GM20000 (cell line): ENCODE data around the gene HINT2.

ENCODE experiments used
- DNase-seq: peaks from one replicate; pipeline ENCODE4 v3.0.0; 2012; ENCODE audit warnings: low spot score
- TF ChIP-seq, protein P1 (sequence below): IDR thresholded peaks from 2 replicates; pipeline ENCODE4 v1.5.1; 2012; ENCODE audit warnings: mild to moderate bottlenecking, control low read depth; ENCODE audit errors: extremely low read depth, missing control alignments

The HINT2 gene

DNA sequence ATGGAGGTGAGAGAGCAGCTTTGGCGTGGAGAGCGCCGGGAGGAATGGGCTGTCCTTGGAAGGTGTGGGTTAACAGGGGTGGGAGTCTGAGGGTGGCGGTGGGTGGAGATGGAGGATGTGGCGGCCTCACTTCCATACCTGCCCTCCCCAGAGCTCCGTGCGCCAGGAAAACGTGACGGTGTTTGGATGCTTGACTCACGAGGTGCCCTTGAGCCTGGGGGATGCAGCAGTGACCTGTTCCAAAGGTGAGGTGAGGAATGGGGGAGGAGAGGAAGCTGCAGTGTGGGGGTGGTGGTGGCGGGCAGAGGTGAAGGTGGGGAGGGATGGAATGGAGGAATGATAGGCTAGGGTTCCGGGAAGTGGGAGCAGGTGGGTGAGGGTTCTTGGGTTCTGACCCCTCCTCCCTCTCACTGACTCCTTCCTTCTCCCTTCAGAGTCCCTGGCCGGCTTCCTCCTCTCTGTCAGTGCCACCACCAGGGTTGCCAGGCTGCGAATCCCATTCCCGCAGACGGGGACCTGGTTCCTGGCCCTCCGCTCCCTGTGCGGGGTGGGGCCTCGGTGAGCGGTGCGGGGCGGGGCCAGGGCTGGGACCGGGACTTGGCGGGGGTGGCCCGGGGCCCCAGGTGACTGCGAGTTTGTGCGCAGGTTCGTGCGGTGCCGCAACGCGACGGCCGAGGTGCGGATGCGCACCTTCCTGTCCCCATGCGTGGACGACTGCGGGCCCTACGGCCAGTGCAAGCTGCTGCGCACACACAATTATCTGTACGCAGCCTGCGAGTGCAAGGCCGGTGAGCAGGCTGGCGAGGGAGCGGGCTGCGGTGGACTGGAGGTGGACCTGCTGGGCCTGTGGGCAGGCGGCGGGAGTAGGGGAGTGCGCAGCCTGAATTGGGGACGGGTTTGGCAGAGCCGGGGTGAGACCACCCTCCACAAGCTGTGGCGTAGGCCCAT lies 31.3 kb upstream of the HINT2 start:
- peak; percentile 47 for DNase-seq
- TF ChIP-seq, protein P1, sequence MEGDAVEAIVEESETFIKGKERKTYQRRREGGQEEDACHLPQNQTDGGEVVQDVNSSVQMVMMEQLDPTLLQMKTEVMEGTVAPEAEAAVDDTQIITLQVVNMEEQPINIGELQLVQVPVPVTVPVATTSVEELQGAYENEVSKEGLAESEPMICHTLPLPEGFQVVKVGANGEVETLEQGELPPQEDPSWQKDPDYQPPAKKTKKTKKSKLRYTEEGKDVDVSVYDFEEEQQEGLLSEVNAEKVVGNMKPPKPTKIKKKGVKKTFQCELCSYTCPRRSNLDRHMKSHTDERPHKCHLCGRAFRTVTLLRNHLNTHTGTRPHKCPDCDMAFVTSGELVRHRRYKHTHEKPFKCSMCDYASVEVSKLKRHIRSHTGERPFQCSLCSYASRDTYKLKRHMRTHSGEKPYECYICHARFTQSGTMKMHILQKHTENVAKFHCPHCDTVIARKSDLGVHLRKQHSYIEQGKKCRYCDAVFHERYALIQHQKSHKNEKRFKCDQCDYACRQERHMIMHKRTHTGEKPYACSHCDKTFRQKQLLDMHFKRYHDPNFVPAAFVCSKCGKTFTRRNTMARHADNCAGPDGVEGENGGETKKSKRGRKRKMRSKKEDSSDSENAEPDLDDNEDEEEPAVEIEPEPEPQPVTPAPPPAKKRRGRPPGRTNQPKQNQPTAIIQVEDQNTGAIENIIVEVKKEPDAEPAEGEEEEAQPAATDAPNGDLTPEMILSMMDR: no peak

DNA sequence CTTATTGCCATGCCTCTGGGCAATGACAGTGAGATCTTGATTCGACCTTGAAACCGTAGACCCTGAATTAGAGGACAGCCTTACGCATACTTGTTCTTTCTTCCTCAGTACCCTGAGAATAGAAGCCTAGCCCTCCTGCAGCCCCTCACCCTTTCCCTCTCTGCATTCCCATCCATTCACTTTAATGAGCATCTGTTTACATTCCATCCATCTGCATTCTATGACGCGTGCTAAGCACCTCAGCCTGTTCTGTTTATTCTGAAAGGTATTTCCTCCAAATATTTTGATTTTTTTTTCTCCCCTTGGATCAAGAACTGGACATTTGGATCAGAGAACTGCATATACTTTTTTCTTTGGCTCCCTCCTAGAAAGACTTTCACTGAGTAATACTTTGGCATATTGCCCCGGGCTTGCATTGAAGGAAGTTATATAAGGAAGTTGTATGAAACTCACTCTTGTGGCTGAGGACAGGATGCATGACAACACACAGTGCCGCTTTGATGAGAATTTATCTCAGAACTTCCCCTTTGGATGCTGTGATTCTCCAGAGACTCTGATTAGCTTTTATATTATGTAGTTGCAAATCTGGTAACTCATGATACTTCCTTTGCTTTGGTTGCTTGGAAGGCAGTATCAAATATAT lies 29.9 kb upstream of the HINT2 start:
- peak; percentile 49 for DNase-seq
- TF ChIP-seq, protein P1: no peak

DNA sequence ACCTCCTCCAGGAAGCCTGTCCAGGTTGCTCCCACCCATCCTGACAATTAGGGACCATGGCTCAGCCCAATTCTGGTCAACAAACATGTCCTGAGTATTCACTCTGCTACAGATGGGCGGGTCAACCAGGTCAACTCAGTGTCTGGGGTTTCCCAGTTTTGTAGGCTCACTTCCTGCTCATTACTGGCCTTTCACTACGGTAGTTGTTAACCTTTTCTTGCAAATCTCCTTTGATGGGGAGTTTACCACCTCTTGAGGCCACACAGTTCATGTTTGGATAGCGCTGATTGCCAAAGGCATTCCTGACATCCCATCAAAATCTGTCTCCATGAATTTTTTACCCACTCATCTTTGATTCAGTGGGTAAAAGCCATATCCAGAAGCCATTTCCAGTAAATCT lies 28.0 kb upstream of the HINT2 start:
- TF ChIP-seq, protein P1: no peak
- DNase-seq: peak; percentile 86

DNA sequence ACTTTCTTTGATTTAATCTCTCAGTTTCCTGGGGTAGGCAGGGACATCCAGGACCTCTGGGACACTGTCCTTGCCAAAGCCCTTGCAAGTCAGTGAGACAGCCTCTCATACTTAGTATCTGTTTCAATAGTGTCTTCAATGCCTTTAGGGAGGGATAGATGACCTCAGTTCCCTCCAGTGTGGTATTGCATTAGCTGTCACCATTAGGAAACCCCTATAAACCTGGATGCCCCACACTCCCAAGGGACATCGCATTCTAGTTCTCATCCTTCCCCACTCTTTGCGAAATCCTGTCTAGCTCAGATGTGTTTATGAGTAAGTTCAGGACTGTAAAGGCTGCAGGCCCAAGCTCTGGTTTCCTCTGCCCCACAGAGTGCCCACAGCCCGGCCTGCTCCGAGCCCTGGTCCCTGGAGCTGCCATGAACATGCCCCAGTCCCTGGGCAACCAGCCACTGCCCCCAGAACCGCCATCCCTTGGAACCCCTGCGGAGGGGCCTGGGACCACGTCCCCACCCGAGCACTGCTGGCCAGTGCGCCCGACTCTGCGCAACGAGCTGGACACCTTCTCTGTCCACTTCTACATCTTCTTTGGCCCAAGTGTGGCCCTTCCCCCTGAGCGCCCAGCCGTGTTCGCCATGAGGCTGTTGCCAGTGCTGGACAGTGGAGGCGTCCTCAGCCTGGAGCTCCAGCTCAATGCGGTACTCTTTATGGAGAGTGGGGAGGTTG lies 27.3 kb upstream of the HINT2 start:
- DNase-seq: no peak
- TF ChIP-seq, protein P1: no peak

DNA sequence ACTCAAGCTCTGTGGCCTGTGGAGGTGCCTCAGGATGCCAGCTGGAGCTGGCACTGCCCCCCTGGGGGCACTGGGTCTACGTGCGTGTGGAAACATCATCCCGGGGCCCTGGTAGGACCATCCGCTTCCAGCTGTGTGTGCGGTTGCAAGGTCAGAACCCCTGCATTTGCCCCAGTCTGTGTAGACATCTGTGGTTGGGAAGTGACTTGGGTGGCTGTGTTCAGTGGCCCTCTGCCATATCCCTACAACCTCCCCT lies 26.7 kb upstream of the HINT2 start:
- no peak for DNase-seq
- TF ChIP-seq, protein P1: no peak

DNA sequence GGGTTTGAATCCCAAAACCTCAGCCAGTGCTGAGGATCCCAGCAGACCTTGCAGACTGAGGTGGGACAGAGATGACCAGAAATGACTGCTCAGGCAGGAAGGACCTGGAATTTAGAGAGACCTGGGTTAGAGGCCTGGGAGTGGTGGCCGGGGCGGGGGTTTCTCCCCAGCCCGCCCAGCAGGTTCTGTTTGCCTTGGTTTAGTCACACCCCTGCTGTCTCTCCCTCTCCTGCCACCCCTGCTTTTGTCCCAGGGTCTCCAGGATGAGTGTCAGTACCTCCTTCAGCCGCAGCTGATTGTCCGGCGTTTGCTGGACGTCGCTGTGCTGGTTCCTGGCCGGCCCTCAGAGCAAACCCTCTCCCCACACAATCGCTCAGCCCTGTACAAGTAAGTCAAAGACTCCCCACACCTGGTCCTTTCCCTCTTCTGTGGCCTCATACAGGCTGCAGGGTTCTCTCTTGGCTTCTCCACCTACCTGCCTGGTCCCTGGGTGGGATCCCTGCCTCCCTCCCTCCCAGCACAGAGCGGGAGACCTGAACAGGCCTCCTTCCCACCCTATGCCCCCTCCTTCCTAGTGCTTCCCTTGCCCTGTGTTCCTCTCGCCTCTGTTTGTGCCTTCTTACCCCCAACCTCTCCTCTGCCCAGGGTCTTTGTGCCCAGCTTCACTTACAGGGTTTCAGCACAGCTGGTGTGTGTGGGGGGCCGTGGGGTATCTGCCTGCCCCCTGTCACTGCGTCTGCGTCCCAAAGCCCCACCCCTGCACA lies 26.2 kb upstream of the HINT2 start:
- DNase-seq: no peak
- TF ChIP-seq, protein P1: no peak
